Right lobe of liver (tissue), 6 donors: Measurements from ENCODE around the gene FOSL2. TPM values are rescaled to one million over a fixed set of nuclear protein-coding genes. Genes with fewer than 3 reads are reported as not detected.

Experiments used
- ATAC-seq, 4 donors: fragments of 200-7000 bp; cut with Tn5 transposase; one replicate each; pipeline ENCODE4 v1.9.1; 2020; ENCODE audit warnings: mild to moderate bottlenecking in 4 of 4, moderate library complexity in 4 of 4
- DNase-seq, 3 donors: peaks; one replicate each; pipeline ENCODE4 v3.0.0-alpha.2; 2020
- H3K27ac ChIP-seq, 3 donors: fragments of 200-600 bp; one replicate each; pipeline ENCODE4 v1.8.0; 2022
- H3K27me3 ChIP-seq, 2 donors: fragments of 200-600 bp; one replicate each; pipeline ENCODE4 v1.8.0; 2022
- H3K36me3 ChIP-seq, 4 donors: fragments of 200-600 bp; sonication (generic) in 1 of 4; one replicate each; pipeline versions ENCODE4 v1.5.1 to v1.8.0; 2017 to 2022; ENCODE audit warnings: control low read depth in 1 of 4
- H3K4me1 ChIP-seq, 4 donors: fragments of 200-600 bp; sonication (generic) in 1 of 4; one replicate each; pipeline versions ENCODE4 v1.5.1 to v1.8.0; 2017 to 2022; ENCODE audit warnings: control low read depth in 1 of 4
- H3K4me3 ChIP-seq, 3 donors: fragments of 200-600 bp; one replicate each; pipeline ENCODE4 v1.8.0; 2022
- H3K9me3 ChIP-seq, 4 donors: fragments of 200-600 bp; sonication (generic) in 1 of 4; one replicate each; pipeline versions ENCODE4 v1.5.1 to v1.8.0; 2017 to 2022; ENCODE audit warnings: control low read depth in 1 of 4
- POLR2A ChIP-seq: fragments of 450-650 bp; IDR thresholded peaks from one replicate; pipeline ENCODE4 v1.6.1; 2017; ENCODE audit warnings: antibody characterized with exemption, mild to moderate bottlenecking
- WGBS: methylation state at CpG from one replicate; pipeline ENCODE4 v1.1.6; 2018; ENCODE audit warnings: low coverage, low lambda C conversion rate; ENCODE audit not compliant: insufficient coverage; ENCODE audit errors: missing lambda C conversion rate; 5-methylcytosine and 5-hydroxymethylcytosine counted together
- intact Hi-C, 2 donors: fragments of 100-400 bp; cut with DNase I; formaldehyde crosslinking; loops; one replicate each; pipeline versions ENCODE4 v1.11.2 to v1.14.1; 2022
- total RNA-seq, 6 experiments: library from RNA; depleted of rRNA in 2 of 6; stranded (reverse); fragments of >200 nt in 2 of 6; fragmentation: NEBNext Ultra II Directional in 3 of 6; extraction: Animal tissue kit (Norgen Biotek cat#: 25700) in 3 of 6; gene quantifications; one replicate each; pipeline versions ENCODE4 v1.1.0 to v1.2.4, GENCODE V29; 2016 to 2023
- TF ChIP-seq, protein P1 (sequence below), 4 donors: fragments of 200-600 bp in 3 of 4; fragments of 450-650 bp in 1 of 4; IDR thresholded peaks; one replicate each; pipeline versions ENCODE4 v1.5.1 to v1.8.0; 2016 to 2022; ENCODE audit warnings: antibody characterized with exemption in 4 of 4, mild to moderate bottlenecking in 2 of 4
- donor health status: DM: no; HTN: yes; CAD: no.
- donor health status: DM: no; HTN: no; CAD: no.
- donor health status: DM: no; HTN: no; CAD: no.
- donor health status: DM: no; HTN: yes; CAD: no.
- donor health status: DM: no; HTN: yes; CAD: no.

Gene FOSL2
- total RNA-seq, 6 experiments from 2014 or later = 8.1 to 70.7 (median 14.9) TPM

DNA sequence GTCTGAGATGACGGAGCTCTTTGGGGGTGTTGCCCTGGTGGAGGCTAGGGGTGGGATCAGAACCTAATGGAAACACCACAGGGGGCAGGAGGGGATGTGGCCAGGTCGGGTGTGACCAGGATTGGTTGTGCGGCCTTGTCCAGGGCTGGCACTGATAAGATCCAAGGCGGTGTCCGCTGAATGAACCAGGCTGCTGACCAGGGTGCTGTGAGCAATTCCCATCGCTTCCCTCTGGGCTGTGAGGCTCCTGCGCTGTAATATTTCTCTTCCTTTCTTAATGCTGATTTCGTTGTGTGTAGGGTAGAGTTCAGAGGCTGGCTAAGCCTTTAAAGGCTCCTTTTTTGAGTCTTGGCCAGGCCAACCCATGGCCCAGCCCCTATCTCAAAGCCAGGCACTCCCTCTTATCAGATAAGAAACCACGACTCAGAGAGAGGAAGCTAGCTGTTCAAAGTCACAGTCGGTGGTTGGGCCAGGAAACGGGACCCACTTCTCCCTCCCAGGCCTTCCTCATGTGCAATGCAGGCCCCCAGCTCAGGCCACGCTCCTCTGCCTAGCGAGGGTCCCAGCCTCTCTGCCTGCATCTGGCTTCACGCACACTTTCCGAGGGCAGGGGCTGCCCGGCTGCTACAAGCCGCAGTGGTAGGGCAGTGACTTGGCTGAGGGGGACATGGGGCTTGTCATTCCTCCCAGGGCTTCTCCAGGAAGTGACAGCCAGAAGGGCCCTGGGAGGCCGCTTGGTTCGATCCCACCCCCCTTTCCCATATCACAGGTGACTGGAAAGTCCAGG, 26.0 kb upstream of the FOSL2 start:
- Histone ChIP-seq H3K27ac (no peak overlapping the region), H3K4me3 (no peak overlapping the region)
- no peak for TF ChIP-seq POLR2A
- TF ChIP-seq, protein P1, sequence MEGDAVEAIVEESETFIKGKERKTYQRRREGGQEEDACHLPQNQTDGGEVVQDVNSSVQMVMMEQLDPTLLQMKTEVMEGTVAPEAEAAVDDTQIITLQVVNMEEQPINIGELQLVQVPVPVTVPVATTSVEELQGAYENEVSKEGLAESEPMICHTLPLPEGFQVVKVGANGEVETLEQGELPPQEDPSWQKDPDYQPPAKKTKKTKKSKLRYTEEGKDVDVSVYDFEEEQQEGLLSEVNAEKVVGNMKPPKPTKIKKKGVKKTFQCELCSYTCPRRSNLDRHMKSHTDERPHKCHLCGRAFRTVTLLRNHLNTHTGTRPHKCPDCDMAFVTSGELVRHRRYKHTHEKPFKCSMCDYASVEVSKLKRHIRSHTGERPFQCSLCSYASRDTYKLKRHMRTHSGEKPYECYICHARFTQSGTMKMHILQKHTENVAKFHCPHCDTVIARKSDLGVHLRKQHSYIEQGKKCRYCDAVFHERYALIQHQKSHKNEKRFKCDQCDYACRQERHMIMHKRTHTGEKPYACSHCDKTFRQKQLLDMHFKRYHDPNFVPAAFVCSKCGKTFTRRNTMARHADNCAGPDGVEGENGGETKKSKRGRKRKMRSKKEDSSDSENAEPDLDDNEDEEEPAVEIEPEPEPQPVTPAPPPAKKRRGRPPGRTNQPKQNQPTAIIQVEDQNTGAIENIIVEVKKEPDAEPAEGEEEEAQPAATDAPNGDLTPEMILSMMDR (IDR thresholded peaks at IDR 0.05) = no peak

DNA sequence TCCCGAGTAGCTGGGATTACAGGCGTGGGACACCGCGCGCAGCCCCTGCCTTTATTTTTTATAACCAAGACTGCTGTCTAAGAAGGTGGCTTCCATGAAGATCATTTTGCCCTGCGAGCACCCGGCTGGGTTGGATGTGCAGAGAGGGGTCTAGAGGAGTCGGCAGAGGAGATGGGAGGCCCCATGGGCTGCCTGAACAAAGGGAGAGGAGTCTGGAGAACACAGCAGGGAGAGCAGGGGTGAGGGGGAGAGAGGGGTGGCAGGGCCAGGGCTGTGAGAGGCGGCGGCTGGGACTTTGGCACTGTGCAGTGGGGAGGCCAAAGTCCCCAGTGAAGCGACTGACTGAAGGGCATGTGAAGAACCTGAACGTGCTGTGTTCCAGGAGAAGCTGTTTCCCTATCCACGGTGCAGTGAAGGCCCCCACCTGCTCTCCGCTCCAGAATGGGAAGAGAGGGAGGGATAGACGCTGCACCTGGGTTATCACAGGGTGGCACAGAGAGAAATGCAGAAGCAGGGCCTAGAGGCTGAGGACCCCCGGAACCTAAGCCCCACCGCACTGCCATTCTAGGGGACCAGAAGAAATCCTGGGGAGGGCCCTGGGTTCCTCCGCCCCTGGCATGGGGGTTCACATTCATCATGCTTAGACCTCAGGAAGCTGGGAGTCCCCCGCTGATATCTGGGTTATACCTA, 24.8 kb upstream of the FOSL2 start:
- intact Hi-C loops = no loop called here
- TF ChIP-seq, protein P1 (IDR thresholded peaks at IDR 0.05) = no peak
- TF ChIP-seq POLR2A = no peak
- WGBS = 68% methylated on average over 14 of the region's 19 CpGs

More for the DNA sequence above, 26.0 kb upstream of the FOSL2 start:
- WGBS = 49% methylated on average over 10 of the region's 19 CpGs
- Histone ChIP-seq H3K36me3 (no peaks in the 10 kb centered on the region), H3K27me3 (no peaks in the 10 kb centered on the region), H3K4me1 (peaks cover 0 to 14% (median 0%) of the 10 kb centered on the region in 4 donors), H3K9me3 (no peaks in the 10 kb centered on the region)
- DNase-seq = peak in 1 of 3 donors; percentile 49
- ATAC-seq = peak; percentile 43 to 56 (median 48)
- intact Hi-C loops = no loop called here

DNA sequence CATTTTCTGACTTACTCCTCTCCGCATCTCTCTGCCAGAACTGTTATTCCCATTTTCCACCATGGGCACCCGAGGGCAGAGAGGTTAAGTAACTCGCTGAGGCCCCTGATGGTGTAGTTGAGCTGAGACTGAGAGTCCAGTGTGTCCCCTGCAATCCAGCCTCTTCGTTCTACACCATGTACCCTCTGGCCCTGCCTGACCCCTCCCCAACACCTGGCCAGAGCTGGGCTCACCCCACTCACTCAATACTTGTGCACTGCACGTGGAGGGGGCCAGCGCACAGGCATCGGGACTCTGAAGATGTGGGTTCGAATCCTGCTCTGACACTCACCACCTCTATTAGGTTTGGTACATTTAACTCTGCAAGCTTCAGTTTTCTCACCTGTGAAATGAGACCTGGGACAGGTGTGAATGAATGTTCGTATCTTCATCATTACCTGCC, 24.3 kb upstream of the FOSL2 start:
- WGBS = 87% methylated on average over 9 of the region's 9 CpGs
- H3K36me3 ChIP-seq = no peaks in the 10 kb centered on the region
- H3K27ac ChIP-seq = no peak overlapping the region
- ATAC-seq (no peak), DNase-seq (peak in 1 of 3 donors; percentile 42)
- H3K27me3 ChIP-seq = no peaks in the 10 kb centered on the region
- no peak for TF ChIP-seq POLR2A
- TF ChIP-seq, protein P1 (IDR thresholded peaks at IDR 0.05) = no peak
- no peaks in the 10 kb centered on the region for H3K9me3 ChIP-seq
- H3K4me3 ChIP-seq = no peak overlapping the region
- intact Hi-C loops = no loop called here
- H3K4me1 ChIP-seq = peaks cover 0 to 14% (median 0%) of the 10 kb centered on the region in 4 donors

More for the DNA sequence above, 24.8 kb upstream of the FOSL2 start:
- Histone ChIP-seq H3K4me3 (no peak overlapping the region), H3K4me1 (peaks cover 0 to 14% (median 0%) of the 10 kb centered on the region in 4 donors), H3K27ac (no peak overlapping the region), H3K9me3 (no peaks in the 10 kb centered on the region), H3K36me3 (no peaks in the 10 kb centered on the region), H3K27me3 (no peaks in the 10 kb centered on the region)
- ATAC-seq = peak; percentile 72 to 86 (median 78)
- DNase-seq = peak in 1 of 3 donors; percentile 67

DNA sequence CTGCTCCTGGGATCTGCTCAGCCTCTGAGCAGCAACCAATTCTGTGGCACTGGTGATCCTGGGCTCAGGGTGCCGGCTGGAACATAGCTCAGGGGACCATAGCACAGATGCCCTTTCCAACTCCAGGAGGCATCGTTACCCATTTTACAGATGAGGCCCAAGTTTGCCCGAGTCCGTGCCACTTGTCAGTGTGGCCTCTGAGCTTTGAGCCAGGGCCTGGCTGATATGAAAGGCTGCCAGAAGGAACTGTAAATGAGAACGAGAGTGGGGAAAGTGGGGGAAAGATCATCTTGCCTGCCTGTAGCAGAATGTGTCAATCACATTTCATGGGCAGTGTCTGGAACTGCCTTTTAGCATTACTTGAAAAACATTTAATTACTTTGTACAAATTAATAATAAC, 23.3 kb upstream of the FOSL2 start:
- ATAC-seq = no peak
- TF ChIP-seq, protein P1 (IDR thresholded peaks at IDR 0.05) = no peak
- no peak for TF ChIP-seq POLR2A

More for the DNA sequence above, 23.3 kb upstream of the FOSL2 start:
- H3K4me1 ChIP-seq = peaks cover 0 to 14% (median 0%) of the 10 kb centered on the region in 4 donors
- H3K9me3 ChIP-seq = no peaks in the 10 kb centered on the region
- no peaks in the 10 kb centered on the region for H3K27me3 ChIP-seq
- H3K4me3 ChIP-seq = no peak overlapping the region
- no peak overlapping the region for H3K27ac ChIP-seq
- intact Hi-C loops = no loop called here
- no peaks in the 10 kb centered on the region for H3K36me3 ChIP-seq
- 25% methylated on average over 2 of the region's 5 CpGs for WGBS
- DNase-seq = no peak
